Prostate gland (tissue), 2 donors: ENCODE measurements around the gene CLDN22.

ENCODE experiments used
- CTCF ChIP-seq, 4 experiments: fragments of 200-600 bp in 2 of 4; fragments of 450-650 bp in 2 of 4; sonication (generic) in 2 of 4; IDR thresholded peaks; 1 replicate in 3 of 4; 2 replicates in 1 of 4; pipeline ENCODE4 v1.5.1; 2016 to 2019; ENCODE audit warnings: antibody characterized with exemption in 4 of 4, mild to moderate bottlenecking in 2 of 4, moderate library complexity in 2 of 4
- POLR2A ChIP-seq: fragments of 450-650 bp; IDR thresholded peaks from one replicate; pipeline ENCODE4 v1.6.1; 2016; ENCODE audit warnings: antibody characterized with exemption, mild to moderate bottlenecking
- POLR2AphosphoS5 ChIP-seq: sonication (generic); formaldehyde crosslinking; IDR thresholded peaks from one replicate; pipeline ENCODE4 v1.6.1; 2017; ENCODE audit warnings: antibody characterized with exemption

DNA sequence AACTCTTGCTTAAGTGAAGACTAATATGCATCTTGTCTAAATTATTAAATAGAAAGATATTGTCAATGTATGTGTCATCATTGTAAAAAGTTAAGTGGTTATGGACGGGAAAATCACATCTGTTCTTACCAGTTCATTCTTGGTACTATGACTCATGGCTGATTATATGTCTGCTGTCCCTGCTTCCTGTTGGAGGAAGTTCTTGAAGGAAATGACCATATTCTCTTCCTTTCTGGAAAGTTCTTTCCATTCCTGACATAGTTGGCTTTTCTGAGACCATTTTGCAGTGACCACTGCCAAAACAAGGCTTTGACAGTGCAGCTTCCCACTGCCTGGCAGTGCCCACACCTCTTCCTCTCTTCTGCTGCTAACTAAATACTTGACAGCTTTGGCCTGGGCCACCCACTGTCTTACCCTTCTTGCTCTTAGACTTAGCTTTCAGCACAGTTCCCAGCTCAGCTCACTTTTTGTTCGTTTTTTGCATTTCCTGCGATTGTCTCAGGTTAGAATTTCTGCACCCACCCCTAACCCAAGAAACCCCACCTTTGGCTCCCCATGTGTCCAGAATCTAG lies 15.4 kb upstream of the CLDN22 start:
- TF ChIP-seq POLR2AphosphoS5 (no peak), CTCF (IDR thresholded peaks at IDR 0.05) (no peak), POLR2A (no peak)
